ENCODE data around the gene MAPT. TPM values are rescaled to one million over a fixed set of nuclear protein-coding genes. Genes with fewer than 3 reads are reported as not detected.

The MAPT gene
- total and polyA plus RNA-seq, 2 of the 13 experiments (the other 11 are each of a cell fraction or from before 2014, with no cell fraction given), result 2.1 to 2.8 TPM

GRCh38 chr17:46047856-46048255 lies 153.5 kb downstream of the MAPT start:
- ATAC-seq (no peak), FAIRE-seq (no peak), DNase-seq (ENCODE audit: low spot score) (no peak)
- in situ Hi-C loops (cut with HindIII; ENCODE audit: extremely low pct_ligation_motif_present, low pct_unique_long_range_greater_than_20kb), result no loop called here
- TF ChIP-seq TSC22D2 (CRISPR knock-in tag; IDR thresholded peaks at IDR 0.05; ENCODE audit: borderline replicate concordance) (no peak), ARNTL (CRISPR knock-in tag; IDR thresholded peaks at IDR 0.05) (no peak), SMC3 (IDR thresholded peaks at IDR 0.05; ENCODE audit: low read length) (no peak), TARDBP (CRISPR knock-in tag; IDR thresholded peaks at IDR 0.05) (no peak)
- H3K27ac ChIP-seq (ENCODE audit: extremely low read length, insufficient read depth, low read length), result no peak overlapping the region
- H3K36me3 ChIP-seq (replicated peaks in 1 of 2; ENCODE audit: control insufficient read depth in 1 of 2, insufficient read depth in 2 of 2, low read length in 2 of 2), result peaks cover 36 to 79% of the 10 kb centered on the region in 2 experiments
- H3K4me1 ChIP-seq (ENCODE audit: insufficient read depth, low read length), result peaks cover 23% of the 10 kb centered on the region
- H3K4me3 ChIP-seq (replicated peaks in 1 of 3; ENCODE audit: insufficient read depth in 1 of 3, low read depth in 2 of 3, low read length in 3 of 3), result no peak overlapping the region
- POLR2A ChIA-PET, result no interaction called here
- no TSS peak for BruUV-seq (replicated peaks)
- H4K20me1 ChIP-seq (ENCODE audit: insufficient read depth, low read length), result 0 out of 2 replicates have a peak, but pooled peaks cover 4% of the 10 kb centered on the region
- H3K9me3 ChIP-seq (ENCODE audit: low read length), result no peaks in the 10 kb centered on the region
- peaks cover 2% of the 10 kb centered on the region for H3K79me2 ChIP-seq (ENCODE audit: insufficient read depth, low read length)
- H2AFZ ChIP-seq (ENCODE audit: low read length), result no peak overlapping the region
- H3K27me3 ChIP-seq (ENCODE audit: control insufficient read depth in 1 of 2, insufficient read depth in 2 of 2, low read length in 2 of 2), result no peaks in the 10 kb centered on the region
- no peak overlapping the region for H3K9ac ChIP-seq (ENCODE audit: insufficient read depth, low read depth, low read length)
- 95% methylated on average over 8 of the region's 8 CpGs for WGBS (ENCODE audit: low lambda C conversion rate)
- no peak overlapping the region for H3K4me2 ChIP-seq (ENCODE audit: low read depth, low read length)
- CTCF ChIA-PET (ENCODE audit: low intra/inter-chr PET ratio, low total read pairs), result interaction anchor here (1.9 kb wide), 1 partner anchor 45 kb away, joined by 4 read pairs; no protein-coding TSS in a partner anchor
- intact Hi-C loops (cut with micrococcal nuclease; ENCODE audit: unreplicated experiment), result no loop called here

- no TSS peak for BruUV-seq (replicated peaks)
- ChIA-PET CTCF (ENCODE audit: low intra/inter-chr PET ratio, low total read pairs) (no interaction called here), POLR2A (no interaction called here)
- FAIRE-seq, result no peak
- Histone ChIP-seq H2AFZ (ENCODE audit: low read length) (no peak overlapping the region), H3K27ac (ENCODE audit: extremely low read length, insufficient read depth, low read length) (no peak overlapping the region), H3K9me3 (ENCODE audit: low read length) (no peaks in the 10 kb centered on the region), H3K79me2 (ENCODE audit: insufficient read depth, low read length) (no peaks in the 10 kb centered on the region), H3K4me3 (replicated peaks in 1 of 3; ENCODE audit: insufficient read depth in 1 of 3, low read depth in 2 of 3, low read length in 3 of 3) (no peak overlapping the region), H3K9ac (ENCODE audit: insufficient read depth, low read depth, low read length) (no peak overlapping the region), H3K4me1 (ENCODE audit: insufficient read depth, low read length) (peaks cover 16% of the 10 kb centered on the region), H3K36me3 (replicated peaks in 1 of 2; ENCODE audit: control insufficient read depth in 1 of 2, insufficient read depth in 2 of 2, low read length in 2 of 2) (peaks cover 32 to 72% of the 10 kb centered on the region in 2 experiments), H4K20me1 (ENCODE audit: insufficient read depth, low read length) (0 out of 2 replicates have a peak, but pooled peaks cover 4% of the 10 kb centered on the region), H3K4me2 (ENCODE audit: low read depth, low read length) (no peak overlapping the region), H3K27me3 (ENCODE audit: control insufficient read depth in 1 of 2, insufficient read depth in 2 of 2, low read length in 2 of 2) (no peaks in the 10 kb centered on the region)
- WGBS (ENCODE audit: low lambda C conversion rate), result over 99% methylated on average over 5 of the region's 5 CpGs
- no peak for DNase-seq (ENCODE audit: low spot score)
- ATAC-seq, result no peak
- intact Hi-C loops (cut with micrococcal nuclease; ENCODE audit: unreplicated experiment), result no loop called here
- in situ Hi-C loops (cut with HindIII; ENCODE audit: extremely low pct_ligation_motif_present, low pct_unique_long_range_greater_than_20kb), result no loop called here
- TF ChIP-seq NR3C1 (CRISPR knock-in tag; IDR thresholded peaks at IDR 0.05) (no peak), REXO4 (CRISPR knock-in tag; IDR thresholded peaks at IDR 0.05; ENCODE audit: borderline replicate concordance) (no peak), ZNF138 (CRISPR knock-in tag; IDR thresholded peaks at IDR 0.05; ENCODE audit: low read depth) (no peak), ZNF562 (CRISPR knock-in tag; IDR thresholded peaks at IDR 0.05; ENCODE audit: borderline replicate concordance) (no peak), SP140L (CRISPR knock-in tag; IDR thresholded peaks at IDR 0.05; ENCODE audit: borderline replicate concordance) (no peak), SETDB1 (CRISPR knock-in tag; IDR thresholded peaks at IDR 0.05; ENCODE audit: borderline replicate concordance) (no peak), DPF2 (CRISPR knock-in tag; IDR thresholded peaks at IDR 0.05; ENCODE audit: borderline replicate concordance, low read depth) (no peak), RBFOX2 (IDR thresholded peaks at IDR 0.05; ENCODE audit: low read depth, low read length) (no peak), ZNF883 (CRISPR knock-in tag; IDR thresholded peaks at IDR 0.05; ENCODE audit: not compliant biosample characterization) (no peak), CENPX (CRISPR knock-in tag; IDR thresholded peaks at IDR 0.05) (no peak), SKI (IDR thresholded peaks at IDR 0.05; ENCODE audit: partially characterized antibody) (no peak), ZNF432 (CRISPR knock-in tag; IDR thresholded peaks at IDR 0.05; ENCODE audit: borderline replicate concordance) (no peak), ZNF329 (CRISPR knock-in tag; IDR thresholded peaks at IDR 0.05; ENCODE audit: low read depth) (no peak), ZFP62 (CRISPR knock-in tag; IDR thresholded peaks at IDR 0.05) (no peak), CCDC6 (CRISPR knock-in tag; IDR thresholded peaks at IDR 0.05) (no peak), ZBTB43 (CRISPR knock-in tag; conservative IDR thresholded peaks at IDR 0.05) (no peak), HMG20A (CRISPR knock-in tag; IDR thresholded peaks at IDR 0.05; ENCODE audit: borderline replicate concordance) (no peak)
These were observed 155.3 kb downstream of the MAPT start for GRCh38 chr17:46049656-46050055.

All from HepG2 (cell line).